ENCODE data around the gene MAN1A2.

MAN1A2 gene

DNA sequence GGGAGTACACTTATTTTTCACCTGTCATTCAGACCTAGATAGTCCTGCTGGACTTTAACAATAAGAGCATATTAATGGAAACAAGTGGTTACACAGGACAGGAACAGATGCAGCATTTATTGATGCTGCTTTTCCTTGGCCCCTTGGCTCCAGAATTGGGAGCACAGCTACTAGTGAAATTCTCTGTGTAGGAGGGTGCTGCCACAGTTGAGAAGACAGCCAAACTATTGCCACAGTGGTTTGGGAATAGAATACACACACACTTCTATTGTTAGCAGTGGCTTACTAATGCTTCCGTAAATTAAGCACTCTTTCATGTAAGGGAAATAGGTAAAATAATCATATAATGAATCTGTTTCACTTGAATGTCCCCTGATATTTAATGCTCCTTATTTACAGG is 133.3 kb downstream of the MAN1A2 start:
- Histone ChIP-seq H3K27ac (ENCODE audit: low read depth, low read length) (no peak overlapping the region), H3K4me1 (ENCODE audit: control insufficient read depth, insufficient read depth, low read length) (no peaks in the 10 kb centered on the region), H3K9me3 (ENCODE audit: control insufficient read depth, insufficient read depth, low read depth, low read length) (no peaks in the 10 kb centered on the region), H3K9ac (ENCODE audit: low read length) (no peak overlapping the region), H3K4me3 (ENCODE audit: low read depth, low read length) (no peak overlapping the region), H3K36me3 (ENCODE audit: control insufficient read depth, insufficient read depth, low read length) (no peaks in the 10 kb centered on the region), H3K27me3 (ENCODE audit: control insufficient read depth, insufficient read depth, low read length) (no peaks in the 10 kb centered on the region)

DNA sequence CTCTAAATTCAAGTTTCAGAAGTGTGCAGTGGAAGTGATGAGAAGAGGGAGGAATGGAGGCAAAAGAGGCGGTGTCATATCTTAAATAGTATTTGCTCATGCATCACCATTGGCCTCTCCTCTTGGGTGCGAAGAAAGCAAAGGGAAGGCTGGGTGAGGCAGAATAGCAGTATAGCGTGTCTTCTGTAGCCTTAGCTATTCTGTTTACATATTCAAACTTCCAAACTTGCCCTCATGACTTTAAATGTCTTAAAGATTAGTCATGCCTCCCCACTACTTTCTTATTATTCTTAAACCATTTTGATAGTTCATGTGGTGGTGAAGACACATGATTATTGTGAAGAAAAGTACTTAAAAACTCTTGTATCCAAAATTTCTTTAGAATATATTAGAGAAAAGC is 134.0 kb downstream of the MAN1A2 start:
- Histone ChIP-seq H3K9ac (ENCODE audit: low read length) (no peak overlapping the region), H3K4me3 (ENCODE audit: low read depth, low read length) (no peak overlapping the region), H3K27me3 (ENCODE audit: control insufficient read depth, insufficient read depth, low read length) (no peaks in the 10 kb centered on the region), H3K27ac (ENCODE audit: low read depth, low read length) (no peak overlapping the region), H3K9me3 (ENCODE audit: control insufficient read depth, insufficient read depth, low read depth, low read length) (no peaks in the 10 kb centered on the region), H3K4me1 (ENCODE audit: control insufficient read depth, insufficient read depth, low read length) (no peaks in the 10 kb centered on the region), H3K36me3 (ENCODE audit: control insufficient read depth, insufficient read depth, low read length) (no peaks in the 10 kb centered on the region)

DNA sequence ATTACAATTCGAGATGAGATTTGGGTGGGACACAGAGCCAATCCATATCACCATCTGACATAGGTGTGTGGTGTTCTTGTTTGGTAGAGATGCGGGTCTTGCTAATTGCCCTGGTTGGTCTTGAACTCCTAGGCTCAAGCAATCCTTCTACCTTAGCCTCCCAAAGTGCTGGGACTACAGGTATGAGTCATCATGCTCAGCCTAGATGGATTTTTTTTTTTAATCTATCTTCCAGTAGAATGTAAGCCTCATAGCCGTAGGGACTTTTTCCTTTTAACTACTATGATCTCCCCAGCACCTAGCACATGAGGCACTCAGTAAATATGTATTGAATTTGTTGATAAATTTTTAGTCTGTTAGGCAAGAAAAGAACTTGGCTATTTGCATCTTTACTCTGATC is 144.0 kb downstream of the MAN1A2 start:
- Histone ChIP-seq H3K36me3 (ENCODE audit: control insufficient read depth, insufficient read depth, low read length) (no peaks in the 10 kb centered on the region), H3K27ac (ENCODE audit: low read depth, low read length) (no peak overlapping the region), H3K9me3 (ENCODE audit: control insufficient read depth, insufficient read depth, low read depth, low read length) (no peaks in the 10 kb centered on the region), H3K4me1 (ENCODE audit: control insufficient read depth, insufficient read depth, low read length) (peaks cover 6% of the 10 kb centered on the region; the same call in 1 of the 2 replicates), H3K9ac (ENCODE audit: low read length) (no peak overlapping the region), H3K4me3 (ENCODE audit: low read depth, low read length) (no peak overlapping the region), H3K27me3 (ENCODE audit: control insufficient read depth, insufficient read depth, low read length) (no peaks in the 10 kb centered on the region)

DNA sequence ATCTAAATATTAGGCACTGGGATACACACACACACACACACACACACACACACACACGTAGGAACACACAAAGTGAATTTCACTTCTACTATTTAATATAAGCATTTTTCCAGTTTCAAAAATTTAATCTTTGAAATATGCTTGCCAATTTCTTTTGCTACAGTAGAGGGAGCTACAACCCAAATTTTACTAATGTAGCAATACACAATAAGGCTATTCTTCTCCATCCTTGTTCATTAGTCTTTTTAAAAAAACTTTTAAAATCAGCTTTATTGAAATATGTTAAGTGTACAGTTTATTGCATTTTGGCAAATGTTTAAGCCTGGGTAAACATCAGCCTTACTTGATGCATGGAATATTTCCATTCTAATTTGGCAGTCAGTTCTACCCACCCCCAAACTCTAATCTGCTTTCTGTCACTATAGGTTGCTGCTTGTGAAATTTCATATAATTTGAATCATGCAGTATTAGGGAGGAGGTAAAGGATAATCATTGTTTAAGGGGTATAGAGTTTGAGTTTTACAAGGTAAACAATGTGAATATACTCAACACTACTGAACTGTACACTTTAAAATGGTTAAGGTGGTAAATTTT is 145.6 kb downstream of the MAN1A2 start:
- Histone ChIP-seq H3K9me3 (ENCODE audit: control insufficient read depth, insufficient read depth, low read depth, low read length) (no peaks in the 10 kb centered on the region), H3K27me3 (ENCODE audit: control insufficient read depth, insufficient read depth, low read length) (no peaks in the 10 kb centered on the region), H3K4me3 (ENCODE audit: low read depth, low read length) (no peak overlapping the region), H3K9ac (ENCODE audit: low read length) (no peak overlapping the region), H3K27ac (ENCODE audit: low read depth, low read length) (no peak overlapping the region), H3K4me1 (ENCODE audit: control insufficient read depth, insufficient read depth, low read length) (no peaks in the 10 kb centered on the region; the same call in 1 of the 2 replicates), H3K36me3 (ENCODE audit: control insufficient read depth, insufficient read depth, low read length) (no peaks in the 10 kb centered on the region)

DNA sequence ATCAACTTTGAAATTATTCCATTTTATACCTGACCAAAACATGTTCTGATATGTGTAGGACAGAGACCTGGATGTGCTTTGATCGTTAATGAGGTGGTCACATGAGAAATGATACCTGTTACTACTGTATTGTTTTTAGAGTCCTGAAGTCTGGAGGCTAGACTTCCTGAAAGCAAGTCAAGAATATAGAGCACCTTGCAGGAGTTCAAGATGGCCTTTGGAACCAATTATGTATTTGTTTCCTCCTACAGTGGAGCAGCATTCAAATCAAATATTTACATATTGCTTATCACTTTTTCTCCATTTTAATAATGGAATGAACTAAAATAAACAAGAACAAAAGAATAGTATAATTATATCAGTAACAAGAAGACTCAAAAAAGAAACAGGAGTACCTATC is 155.9 kb downstream of the MAN1A2 start:
- H3K9me3 ChIP-seq (ENCODE audit: control insufficient read depth, insufficient read depth, low read depth, low read length), result no peaks in the 10 kb centered on the region
- no peak overlapping the region for H3K9ac ChIP-seq (ENCODE audit: low read length)
- no peaks in the 10 kb centered on the region for H3K4me1 ChIP-seq (ENCODE audit: control insufficient read depth, insufficient read depth, low read length)
- H3K27me3 ChIP-seq (ENCODE audit: control insufficient read depth, insufficient read depth, low read length), result no peaks in the 10 kb centered on the region
- H3K4me3 ChIP-seq (ENCODE audit: low read depth, low read length), result no peak overlapping the region
- no peaks in the 10 kb centered on the region; the same call in 1 of the 2 replicates for H3K36me3 ChIP-seq (ENCODE audit: control insufficient read depth, insufficient read depth, low read length)
- no peak overlapping the region for H3K27ac ChIP-seq (ENCODE audit: low read depth, low read length)

DNA sequence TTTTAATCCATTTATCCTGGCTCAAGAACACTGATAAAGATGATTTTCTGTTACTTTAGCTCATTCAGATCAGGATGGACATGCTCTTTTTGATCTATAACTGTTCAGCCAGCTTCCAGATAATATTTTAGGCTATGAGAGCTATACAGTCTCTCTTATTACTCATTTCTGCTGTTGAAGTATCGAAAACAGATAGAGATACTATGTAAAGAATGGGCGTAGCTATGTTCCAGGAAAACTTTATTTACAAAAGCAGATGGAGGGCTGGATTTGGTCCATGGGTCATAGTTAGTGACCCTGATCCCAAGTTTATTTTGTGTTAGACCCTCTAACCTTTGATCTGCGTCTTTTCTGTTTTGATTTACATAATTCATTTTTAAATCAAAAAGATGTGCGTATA is 159.8 kb downstream of the MAN1A2 start:
- Histone ChIP-seq H3K36me3 (ENCODE audit: control insufficient read depth, insufficient read depth, low read length) (no peaks in the 10 kb centered on the region; the same call in 1 of the 2 replicates), H3K9me3 (ENCODE audit: control insufficient read depth, insufficient read depth, low read depth, low read length) (no peaks in the 10 kb centered on the region), H3K27me3 (ENCODE audit: control insufficient read depth, insufficient read depth, low read length) (no peaks in the 10 kb centered on the region), H3K9ac (ENCODE audit: low read length) (no peak overlapping the region), H3K27ac (ENCODE audit: low read depth, low read length) (no peak overlapping the region), H3K4me3 (ENCODE audit: low read depth, low read length) (no peak overlapping the region), H3K4me1 (ENCODE audit: control insufficient read depth, insufficient read depth, low read length) (no peaks in the 10 kb centered on the region)

DNA sequence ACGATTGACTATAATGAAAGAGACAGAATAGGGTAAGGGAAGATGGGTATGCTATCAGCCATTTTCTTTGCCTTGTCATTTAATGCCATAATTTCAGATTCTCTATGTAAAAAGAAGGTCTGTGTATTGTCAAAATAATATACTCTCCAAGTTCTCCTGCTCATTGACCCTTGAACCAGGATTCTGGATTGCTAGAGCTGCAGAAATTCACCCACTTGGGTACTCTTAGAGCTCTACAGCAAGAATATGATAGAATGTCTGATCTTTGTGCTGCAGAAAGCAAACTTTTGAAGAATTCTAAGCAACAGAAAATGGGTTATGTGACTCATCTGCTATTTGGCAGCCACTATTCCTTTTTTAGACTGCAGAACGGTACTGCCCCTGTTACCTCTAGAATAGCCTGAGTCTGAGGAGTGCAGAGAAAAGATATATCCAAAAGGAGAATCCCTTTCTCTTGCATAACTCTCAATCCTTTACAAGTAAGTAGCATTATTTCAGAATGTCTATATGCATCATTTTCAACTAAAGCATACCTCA is 160.4 kb downstream of the MAN1A2 start:
- Histone ChIP-seq H3K27me3 (ENCODE audit: control insufficient read depth, insufficient read depth, low read length) (no peaks in the 10 kb centered on the region), H3K9me3 (ENCODE audit: control insufficient read depth, insufficient read depth, low read depth, low read length) (no peaks in the 10 kb centered on the region), H3K9ac (ENCODE audit: low read length) (no peak overlapping the region), H3K4me1 (ENCODE audit: control insufficient read depth, insufficient read depth, low read length) (no peaks in the 10 kb centered on the region), H3K27ac (ENCODE audit: low read depth, low read length) (no peak overlapping the region), H3K36me3 (ENCODE audit: control insufficient read depth, insufficient read depth, low read length) (no peaks in the 10 kb centered on the region; the same call in 1 of the 2 replicates), H3K4me3 (ENCODE audit: low read depth, low read length) (no peak overlapping the region)

DNA sequence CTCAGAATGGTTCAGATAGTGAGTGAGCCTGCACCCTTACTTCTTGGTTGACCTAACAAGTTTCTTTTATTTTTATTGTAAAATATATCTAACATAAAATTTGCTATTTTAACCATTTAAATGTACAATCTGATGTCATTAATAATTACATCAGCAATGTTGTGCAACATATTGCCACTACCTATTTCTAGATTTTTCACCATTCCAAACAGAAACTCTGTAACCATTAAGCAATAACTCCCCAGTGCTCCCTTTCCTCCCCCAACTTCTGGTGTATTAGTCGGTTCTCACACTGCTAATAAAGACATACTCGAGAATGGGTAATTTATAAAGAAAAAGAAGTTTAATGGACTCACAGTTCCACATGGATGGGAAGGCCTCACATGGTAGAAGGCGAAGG is 162.4 kb downstream of the MAN1A2 start:
- Histone ChIP-seq H3K27ac (ENCODE audit: low read depth, low read length) (no peak overlapping the region), H3K4me3 (ENCODE audit: low read depth, low read length) (no peak overlapping the region), H3K27me3 (ENCODE audit: control insufficient read depth, insufficient read depth, low read length) (no peaks in the 10 kb centered on the region), H3K9me3 (ENCODE audit: control insufficient read depth, insufficient read depth, low read depth, low read length) (no peaks in the 10 kb centered on the region), H3K36me3 (ENCODE audit: control insufficient read depth, insufficient read depth, low read length) (no peaks in the 10 kb centered on the region), H3K9ac (ENCODE audit: low read length) (no peak overlapping the region), H3K4me1 (ENCODE audit: control insufficient read depth, insufficient read depth, low read length) (no peaks in the 10 kb centered on the region)

DNA sequence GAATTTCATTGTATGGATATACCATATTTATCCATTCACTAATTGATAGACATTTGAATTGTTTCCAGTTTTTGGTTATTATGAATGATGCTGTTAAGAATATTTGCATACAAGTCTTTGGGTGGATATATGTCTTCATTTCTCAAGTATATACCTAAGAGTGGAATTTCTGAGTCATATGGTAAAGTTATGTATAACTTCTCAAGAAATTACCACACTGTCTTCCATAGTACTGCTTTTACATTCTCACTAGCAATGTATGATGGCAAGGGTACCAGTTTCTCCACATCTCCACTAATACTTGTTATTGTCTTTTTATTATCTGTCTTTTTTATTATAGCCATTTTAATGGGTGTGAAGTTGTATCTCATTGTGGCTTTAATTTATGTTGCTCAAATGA is 164.0 kb downstream of the MAN1A2 start:
- H3K9me3 ChIP-seq (ENCODE audit: control insufficient read depth, insufficient read depth, low read depth, low read length), result no peaks in the 10 kb centered on the region
- no peaks in the 10 kb centered on the region for H3K36me3 ChIP-seq (ENCODE audit: control insufficient read depth, insufficient read depth, low read length)
- H3K9ac ChIP-seq (ENCODE audit: low read length), result no peak overlapping the region
- H3K4me1 ChIP-seq (ENCODE audit: control insufficient read depth, insufficient read depth, low read length), result no peaks in the 10 kb centered on the region; the same call in 1 of the 2 replicates
- no peak overlapping the region for H3K27ac ChIP-seq (ENCODE audit: low read depth, low read length)
- no peak overlapping the region for H3K4me3 ChIP-seq (ENCODE audit: low read depth, low read length)
- H3K27me3 ChIP-seq (ENCODE audit: control insufficient read depth, insufficient read depth, low read length), result no peaks in the 10 kb centered on the region

DNA sequence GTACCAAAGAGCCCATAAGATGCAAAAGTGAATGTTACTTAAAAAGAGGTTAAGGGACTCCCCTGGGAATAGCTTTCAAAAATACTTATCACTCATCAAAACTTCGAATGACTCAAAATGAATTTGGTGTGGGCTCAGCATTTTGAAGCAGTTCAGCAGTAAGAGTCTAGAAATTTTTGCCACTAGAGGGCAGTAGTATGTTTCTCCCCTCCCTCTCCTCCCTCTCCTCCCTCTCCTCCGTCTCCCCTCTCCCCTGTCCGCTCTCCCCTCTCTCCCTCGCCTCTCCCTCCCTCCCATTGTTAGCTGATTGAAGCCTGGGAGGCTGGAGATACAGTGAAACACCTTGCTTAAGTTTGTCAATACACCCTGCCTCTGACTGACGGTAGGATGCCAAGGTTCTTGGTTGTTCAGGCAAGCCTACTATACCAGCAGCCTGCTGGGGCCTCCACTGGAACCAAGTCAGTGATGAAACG is 167.8 kb downstream of the MAN1A2 start:
- Histone ChIP-seq H3K27me3 (ENCODE audit: control insufficient read depth, insufficient read depth, low read length) (no peaks in the 10 kb centered on the region), H3K9me3 (ENCODE audit: control insufficient read depth, insufficient read depth, low read depth, low read length) (no peaks in the 10 kb centered on the region), H3K4me3 (ENCODE audit: low read depth, low read length) (no peak overlapping the region), H3K4me1 (ENCODE audit: control insufficient read depth, insufficient read depth, low read length) (peaks cover 3% of the 10 kb centered on the region; the same call in 1 of the 2 replicates), H3K9ac (ENCODE audit: low read length) (no peak overlapping the region), H3K36me3 (ENCODE audit: control insufficient read depth, insufficient read depth, low read length) (no peaks in the 10 kb centered on the region), H3K27ac (ENCODE audit: low read depth, low read length) (no peak overlapping the region)

DNA sequence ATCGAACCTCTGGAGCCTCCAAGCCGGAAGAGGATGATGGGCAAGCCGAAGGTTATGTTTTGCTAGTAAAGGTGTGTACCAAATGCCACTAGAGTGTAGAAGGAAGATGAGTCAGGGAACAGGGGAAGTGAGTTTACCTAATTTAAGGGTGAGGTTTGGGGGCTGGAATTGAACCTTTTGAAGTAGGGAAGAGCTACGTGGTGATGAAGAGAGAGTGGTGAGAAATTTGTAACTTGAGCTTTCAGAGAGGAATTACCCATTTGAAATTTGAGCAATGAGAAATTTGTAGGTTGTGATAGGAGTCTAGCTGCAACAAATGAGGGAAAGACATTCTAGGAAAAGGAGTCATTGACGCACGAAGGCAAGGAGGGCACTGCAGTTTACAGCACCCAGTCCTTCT is 168.6 kb downstream of the MAN1A2 start:
- H3K4me1 ChIP-seq (ENCODE audit: control insufficient read depth, insufficient read depth, low read length), result peaks cover 3% of the 10 kb centered on the region; the same call in 1 of the 2 replicates
- no peaks in the 10 kb centered on the region for H3K36me3 ChIP-seq (ENCODE audit: control insufficient read depth, insufficient read depth, low read length)
- H3K9me3 ChIP-seq (ENCODE audit: control insufficient read depth, insufficient read depth, low read depth, low read length), result no peaks in the 10 kb centered on the region
- H3K27ac ChIP-seq (ENCODE audit: low read depth, low read length), result no peak overlapping the region
- H3K27me3 ChIP-seq (ENCODE audit: control insufficient read depth, insufficient read depth, low read length), result no peaks in the 10 kb centered on the region
- no peak overlapping the region for H3K4me3 ChIP-seq (ENCODE audit: low read depth, low read length)
- no peak overlapping the region for H3K9ac ChIP-seq (ENCODE audit: low read length)
